Stomach (tissue), 4 donors: ENCODE data around the gene DLGAP1.

ENCODE experiments used
- POLR2A ChIP-seq, 4 donors: fragments of 450-650 bp; IDR thresholded peaks; one replicate each; pipeline ENCODE4 v1.6.1; 2016; ENCODE audit warnings: antibody characterized with exemption in 4 of 4, control low read depth in 2 of 4, mild to moderate bottlenecking in 1 of 4, moderate library complexity in 1 of 4
- POLR2AphosphoS5 ChIP-seq, 3 donors: sonication (generic); formaldehyde crosslinking; IDR thresholded peaks; one replicate each; pipeline ENCODE4 v1.6.1; 2016; ENCODE audit warnings: antibody characterized with exemption in 3 of 3
- TF ChIP-seq, protein P1 (sequence below), 7 experiments: fragments of 450-650 bp in 4 of 7; fragments of 200-600 bp in 3 of 7; sonication (generic) in 3 of 7; IDR thresholded peaks; one replicate each; pipeline ENCODE4 v1.5.1; 2016 to 2019; ENCODE audit warnings: antibody characterized with exemption in 7 of 7, control low read depth in 2 of 7, mild to moderate bottlenecking in 1 of 7

- TF ChIP-seq, protein P1, sequence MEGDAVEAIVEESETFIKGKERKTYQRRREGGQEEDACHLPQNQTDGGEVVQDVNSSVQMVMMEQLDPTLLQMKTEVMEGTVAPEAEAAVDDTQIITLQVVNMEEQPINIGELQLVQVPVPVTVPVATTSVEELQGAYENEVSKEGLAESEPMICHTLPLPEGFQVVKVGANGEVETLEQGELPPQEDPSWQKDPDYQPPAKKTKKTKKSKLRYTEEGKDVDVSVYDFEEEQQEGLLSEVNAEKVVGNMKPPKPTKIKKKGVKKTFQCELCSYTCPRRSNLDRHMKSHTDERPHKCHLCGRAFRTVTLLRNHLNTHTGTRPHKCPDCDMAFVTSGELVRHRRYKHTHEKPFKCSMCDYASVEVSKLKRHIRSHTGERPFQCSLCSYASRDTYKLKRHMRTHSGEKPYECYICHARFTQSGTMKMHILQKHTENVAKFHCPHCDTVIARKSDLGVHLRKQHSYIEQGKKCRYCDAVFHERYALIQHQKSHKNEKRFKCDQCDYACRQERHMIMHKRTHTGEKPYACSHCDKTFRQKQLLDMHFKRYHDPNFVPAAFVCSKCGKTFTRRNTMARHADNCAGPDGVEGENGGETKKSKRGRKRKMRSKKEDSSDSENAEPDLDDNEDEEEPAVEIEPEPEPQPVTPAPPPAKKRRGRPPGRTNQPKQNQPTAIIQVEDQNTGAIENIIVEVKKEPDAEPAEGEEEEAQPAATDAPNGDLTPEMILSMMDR (IDR thresholded peaks at IDR 0.05), result no peak
- TF ChIP-seq POLR2AphosphoS5 (IDR thresholded peaks at IDR 0.05) (no peak), POLR2A (IDR thresholded peaks at IDR 0.05) (no peak)
These were observed 731.6 kb downstream of the DLGAP1 start for GRCh38 chr18:3723554-3723953.
